Measurements from ENCODE around the gene RAC2.

The RAC2 gene

GRCh38 chr22:37275134-37275533, 31.1 kb upstream of the RAC2 start:
- no peak for DNase-seq

- DNase-seq = no peak
Measured at GRCh38 chr22:37274380-37274862, 30.4 kb upstream of the RAC2 start.

GRCh38 chr22:37273846-37274225, 29.8 kb upstream of the RAC2 start:
- DNase-seq = no peak

- DNase-seq = no peak
Measured at GRCh38 chr22:37273126-37273845, 29.2 kb upstream of the RAC2 start.

GRCh38 chr22:37270928-37271650, 27.0 kb upstream of the RAC2 start:
- no peak for DNase-seq

GRCh38 chr22:37269936-37270678, 26.0 kb upstream of the RAC2 start:
- no peak for DNase-seq

- DNase-seq = no peak
Measured at GRCh38 chr22:37267661-37268413, 23.8 kb upstream of the RAC2 start.

GRCh38 chr22:37267135-37267587, 23.1 kb upstream of the RAC2 start:
- peak; percentile 34 to 35 for DNase-seq

- DNase-seq = no peak
Measured at GRCh38 chr22:37266581-37267134, 22.6 kb upstream of the RAC2 start.

- DNase-seq = no peak
Measured at GRCh38 chr22:37263966-37264887, 20.2 kb upstream of the RAC2 start.

- no peak for DNase-seq
Measured at GRCh38 chr22:37262346-37262745, 18.3 kb upstream of the RAC2 start.

GRCh38 chr22:37260901-37261336, 16.9 kb upstream of the RAC2 start:
- peak; percentile 34 to 53 for DNase-seq

- DNase-seq = no peak
Measured at GRCh38 chr22:37260155-37260795, 16.2 kb upstream of the RAC2 start.

GRCh38 chr22:37259540-37260029, 15.5 kb upstream of the RAC2 start:
- peak in 1 of 2 experiments; percentile 35 for DNase-seq

GRCh38 chr22:37258753-37259401, 14.8 kb upstream of the RAC2 start:
- DNase-seq = no peak

- DNase-seq = no peak
Measured at GRCh38 chr22:37258005-37258752, 14.1 kb upstream of the RAC2 start.

- no peak for DNase-seq
Measured at GRCh38 chr22:37256075-37256726, 12.1 kb upstream of the RAC2 start.

- DNase-seq = no peak
Measured at GRCh38 chr22:37255558-37256006, 11.5 kb upstream of the RAC2 start.

- DNase-seq = no peak
Measured at GRCh38 chr22:37254867-37255233, 10.8 kb upstream of the RAC2 start.

Data from NCI-H1930 (cell line).